Skeletal muscle satellite cell (primary cell): ENCODE measurements around the gene TRPC5OS.

ENCODE experiments used
- H3K27me3 ChIP-seq: 2 replicates; pipeline ENCODE4 v1.7.0; 2013; ENCODE audit warnings: low read length; ENCODE audit not compliant: control insufficient read depth, insufficient read depth
- H3K36me3 ChIP-seq: 2 replicates; pipeline ENCODE4 v1.7.0; 2013; ENCODE audit warnings: mild to moderate bottlenecking, control low read depth, low read length; ENCODE audit not compliant: insufficient read depth
- H3K4me1 ChIP-seq: 2 replicates; pipeline ENCODE4 v1.7.0; 2013; ENCODE audit warnings: low read length; ENCODE audit not compliant: control insufficient read depth, insufficient read depth
- H3K4me2 ChIP-seq: 2 replicates; pipeline ENCODE4 v1.7.0; 2013; ENCODE audit warnings: mild to moderate bottlenecking, low read length
- H3K4me3 ChIP-seq: 2 replicates; pipeline ENCODE4 v1.7.0; 2013; ENCODE audit warnings: low read length
- H3K9ac ChIP-seq: 2 replicates; pipeline ENCODE4 v1.7.0; 2013; ENCODE audit warnings: mild to moderate bottlenecking, low read depth, low read length, moderate library complexity
- H3K9me3 ChIP-seq: replicated peaks from 2 replicates; pipeline ENCODE4 v1.7.0; 2013; ENCODE audit warnings: mild to moderate bottlenecking, control low read depth, low read length

Gene TRPC5OS

GRCh38 chrX:111914398-111915090, 38.6 kb downstream of the TRPC5OS start:
- no peak overlapping the region for H3K4me2 ChIP-seq
- no peak overlapping the region for H3K4me3 ChIP-seq
- H3K36me3 ChIP-seq, result no peaks in the 10 kb centered on the region
- H3K4me1 ChIP-seq, result no peaks in the 10 kb centered on the region
- no peak overlapping the region for H3K9ac ChIP-seq
- peaks cover 32% of the 10 kb centered on the region for H3K27me3 ChIP-seq
- no peaks in the 10 kb centered on the region for H3K9me3 ChIP-seq

- Histone ChIP-seq H3K9ac (no peak overlapping the region), H3K27me3 (peaks cover 27% of the 10 kb centered on the region), H3K9me3 (no peaks in the 10 kb centered on the region), H3K36me3 (no peaks in the 10 kb centered on the region), H3K4me1 (no peaks in the 10 kb centered on the region), H3K4me2 (no peak overlapping the region), H3K4me3 (no peak overlapping the region)
These were observed 41.6 kb downstream of the TRPC5OS start for GRCh38 chrX:111917591-111917990.

- no peaks in the 10 kb centered on the region for H3K36me3 ChIP-seq
- H3K9me3 ChIP-seq, result no peaks in the 10 kb centered on the region
- no peaks in the 10 kb centered on the region for H3K4me1 ChIP-seq
- H3K27me3 ChIP-seq, result peaks cover 27% of the 10 kb centered on the region
- no peak overlapping the region for H3K9ac ChIP-seq
- H3K4me2 ChIP-seq, result no peak overlapping the region
- H3K4me3 ChIP-seq, result no peak overlapping the region
These were observed 52.5 kb downstream of the TRPC5OS start for GRCh38 chrX:111928456-111928855.
